Liver (tissue), 9 donors: ENCODE measurements around the gene SFMBT2. TPM values are rescaled to one million over a fixed set of nuclear protein-coding genes. Genes with fewer than 3 reads are reported as not detected.
A peak's percentile ranks its signal among the peaks of the same experiment; 100 is the strongest.

Experiments
- DNase-seq: peaks from one replicate; pipeline ENCODE4 v3.0.0-alpha.2; 2017; ENCODE audit warnings: low spot score
- H3K27ac ChIP-seq, 2 donors: one replicate each; pipeline ENCODE4 v1.7.0; 2013; ENCODE audit warnings: inconsistent platforms in 2 of 2, low read length in 2 of 2, control low read depth in 1 of 2, low read depth in 1 of 2, mild to moderate bottlenecking in 1 of 2
- H3K27me3 ChIP-seq, 4 donors: one replicate each; pipeline versions ENCODE4 v1.6.1 to v1.7.0; 2013; ENCODE audit warnings: low read length in 3 of 4, inconsistent platforms in 1 of 4, mild to moderate bottlenecking in 1 of 4, moderate library complexity in 1 of 4; ENCODE audit not compliant: control insufficient read depth in 4 of 4, insufficient read depth in 4 of 4
- H3K36me3 ChIP-seq, 4 donors: one replicate each; pipeline versions ENCODE4 v1.6.1 to v1.7.0; 2013; ENCODE audit warnings: low read length in 3 of 4, mild to moderate bottlenecking in 3 of 4, low read depth in 1 of 4, moderate library complexity in 1 of 4; ENCODE audit not compliant: control insufficient read depth in 4 of 4, insufficient read depth in 3 of 4
- H3K4me1 ChIP-seq, 4 donors: one replicate each; pipeline versions ENCODE4 v1.6.1 to v1.7.0; 2013; ENCODE audit warnings: low read length in 3 of 4, mild to moderate bottlenecking in 3 of 4, moderate library complexity in 1 of 4; ENCODE audit not compliant: control insufficient read depth in 4 of 4, insufficient read depth in 4 of 4
- H3K4me3 ChIP-seq, 3 donors: one replicate each; pipeline versions ENCODE4 v1.6.1 to v1.7.0; 2013; ENCODE audit warnings: low read length in 3 of 3, control low read depth in 1 of 3, low read depth in 1 of 3, mild to moderate bottlenecking in 1 of 3
- H3K9ac ChIP-seq, 2 donors: one replicate each; pipeline ENCODE4 v1.7.0; 2013; ENCODE audit warnings: low read length in 2 of 2, mild to moderate bottlenecking in 2 of 2, moderate library complexity in 2 of 2, control low read depth in 1 of 2, low read depth in 1 of 2
- H3K9me3 ChIP-seq, 4 donors: one replicate each; pipeline versions ENCODE4 v1.6.1 to v1.7.0; 2013; ENCODE audit warnings: low read length in 3 of 4; ENCODE audit not compliant: control insufficient read depth in 4 of 4
- CTCF ChIP-seq: fragments of 150-350 bp; IDR thresholded peaks from 2 replicates; pipeline ENCODE4 v1.5.1; 2017; ENCODE audit warnings: improper control_type of control experiment, low read depth, low read length; ENCODE audit not compliant: missing input control
- EGR1 ChIP-seq, 2 donors: IDR thresholded peaks; 2 replicates each; pipeline ENCODE4 v1.6.1; 2016 to 2018; ENCODE audit warnings: antibody characterized with exemption in 2 of 2, low read depth in 2 of 2
- FOXA1 ChIP-seq: IDR thresholded peaks from 2 replicates; pipeline ENCODE4 v1.6.1; 2016; ENCODE audit warnings: antibody characterized with exemption
- FOXA2 ChIP-seq: IDR thresholded peaks from 2 replicates; pipeline ENCODE4 v1.6.1; 2016; ENCODE audit warnings: antibody characterized with exemption
- GABPA ChIP-seq, 2 donors: IDR thresholded peaks in 1 of 2; conservative IDR thresholded peaks in 1 of 2; 2 replicates each; pipeline ENCODE4 v1.6.1; 2016; ENCODE audit warnings: antibody characterized with exemption in 2 of 2, mild to moderate bottlenecking in 1 of 2, moderate library complexity in 1 of 2
- HNF4A ChIP-seq, 2 donors: conservative IDR thresholded peaks; 2 replicates each; pipeline ENCODE4 v1.6.1; 2016; ENCODE audit warnings: antibody characterized with exemption in 2 of 2, mild to moderate bottlenecking in 2 of 2
- HNF4G ChIP-seq: IDR thresholded peaks from 2 replicates; pipeline ENCODE4 v1.6.1; 2016; ENCODE audit warnings: antibody characterized with exemption
- JUND ChIP-seq, 2 donors: IDR thresholded peaks; 2 replicates each; pipeline ENCODE4 v1.6.1; 2016; ENCODE audit warnings: antibody characterized with exemption in 2 of 2
- NR2F2 ChIP-seq: IDR thresholded peaks from 2 replicates; pipeline ENCODE4 v1.6.1; 2016; ENCODE audit warnings: antibody characterized with exemption
- RAD21 ChIP-seq, 2 donors: IDR thresholded peaks; 2 replicates each; pipeline ENCODE4 v1.6.1; 2016; ENCODE audit warnings: antibody characterized with exemption in 2 of 2, mild to moderate bottlenecking in 2 of 2
- SP1 ChIP-seq: IDR thresholded peaks from 2 replicates; pipeline ENCODE4 v1.6.1; 2018; ENCODE audit warnings: antibody characterized with exemption, mild to moderate bottlenecking
- TAF1 ChIP-seq: conservative IDR thresholded peaks from 2 replicates; pipeline ENCODE4 v1.6.1; 2016; ENCODE audit warnings: antibody characterized with exemption, mild to moderate bottlenecking
- YY1 ChIP-seq: IDR thresholded peaks from 2 replicates; pipeline ENCODE4 v1.6.1; 2016; ENCODE audit warnings: antibody characterized with exemption, mild to moderate bottlenecking
- ZBTB33 ChIP-seq: IDR thresholded peaks from 2 replicates; pipeline ENCODE4 v1.6.1; 2016; ENCODE audit warnings: antibody characterized with exemption
- WGBS: extraction: QIAGEN DNeasy Blood & Tissue Kit; methylation state at CpG from one replicate; pipeline ENCODE4 v1.1.7; 2013; 5-methylcytosine and 5-hydroxymethylcytosine counted together
- polyA plus RNA-seq, 2 donors: library from polyadenylated mRNA; stranded (reverse) in 1 of 2; unstranded in 1 of 2; fragments of 200-250 nt in 1 of 2; fragments of >200 nt in 1 of 2; fragmentation: Nextera tagmentation in 1 of 2; extraction: Ambion mirVana in 1 of 2; gene quantifications; one replicate each; pipeline versions ENCODE4 v1.2.1 to v1.2.3, GENCODE V29; 2013 to 2015
- total RNA-seq, 2 donors: library from RNA; depleted of rRNA; stranded (reverse); fragments of >200 nt; gene quantifications; one replicate each; pipeline ENCODE4 v1.2.3, GENCODE V29; 2014
- donor health status: healthy.
- donor health status: healthy.
- donor health status: healthy.
- donor health status: healthy.
- donor health status: healthy.

Gene SFMBT2
- total and polyA plus RNA-seq, 4 donors, result 0.46 to 2.8 (median 1.5) TPM

DNA sequence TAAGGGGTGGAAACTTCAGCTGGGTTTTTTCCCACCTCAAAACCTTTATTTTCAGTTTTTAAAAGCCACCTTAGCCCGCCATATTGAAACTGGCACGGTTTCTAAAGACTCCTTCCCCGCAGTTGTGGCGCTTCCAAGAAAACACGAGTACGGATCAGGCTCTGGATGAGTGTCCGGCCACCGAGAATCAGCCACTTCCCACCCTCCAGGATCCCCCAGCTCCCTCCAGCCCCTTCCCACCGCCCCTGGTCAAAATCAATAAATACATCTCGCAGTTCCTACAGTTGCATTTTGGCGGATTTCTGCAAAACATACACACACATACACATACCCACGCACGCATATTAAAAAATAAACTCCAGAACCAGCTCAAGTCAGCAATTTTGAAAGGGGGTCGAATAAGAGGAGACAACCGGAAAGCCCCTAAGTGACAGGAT lies 1.1 kb downstream of the SFMBT2 start:
- Histone ChIP-seq H3K9ac (no peak overlapping the region), H3K27me3 (peaks cover 0 to 8% (median under 1%) of the 10 kb centered on the region in 4 donors)

GRCh38 chr10:7409045-7409731 lies 1.6 kb downstream of the SFMBT2 start:
- H3K27ac ChIP-seq, result peak overlapping the region; percentile 21 to 69
- no peak overlapping the region for H3K9ac ChIP-seq
- H3K4me3 ChIP-seq, result peak overlapping the region in 2 of 3 donors; percentile 60 to 76
- no peaks in the 10 kb centered on the region for H3K36me3 ChIP-seq
- WGBS, result 2% methylated on average over 38 of the region's 38 CpGs
- DNase-seq, result no peak
- H3K4me1 ChIP-seq, result peaks cover 11 to 54% (median 34%) of the 10 kb centered on the region in 4 donors
- no peaks in the 10 kb centered on the region for H3K9me3 ChIP-seq
- TF ChIP-seq SP1 (no peak), HNF4A (conservative IDR thresholded peaks at IDR 0.05) (no peak), EGR1 (IDR thresholded peaks at IDR 0.05; ENCODE audit: low read depth in 2 of 2) (no peak), FOXA2 (no peak), GABPA (IDR thresholded peaks at IDR 0.05 in 1 of 2, conservative IDR thresholded peaks at IDR 0.05 in 1 of 2) (no peak), JUND (IDR thresholded peaks at IDR 0.05) (no peak), HNF4G (no peak), ZBTB33 (no peak)
- H3K27me3 ChIP-seq, result peaks cover 0 to 8% (median under 1%) of the 10 kb centered on the region in 4 donors

More for the DNA sequence above, 1.1 kb downstream of the SFMBT2 start:
- Histone ChIP-seq H3K36me3 (no peaks in the 10 kb centered on the region), H3K27ac (peak overlapping the region; percentile 21 to 69), H3K9me3 (no peaks in the 10 kb centered on the region), H3K4me1 (peaks cover 11 to 54% (median 34%) of the 10 kb centered on the region in 4 donors), H3K4me3 (peak overlapping the region; percentile 60 to 76 (median 69))
- WGBS, result 3% methylated on average over 15 of the region's 15 CpGs
- no peak for TF ChIP-seq YY1
- TF ChIP-seq NR2F2, result no peak
- no peak for TF ChIP-seq FOXA1
- TF ChIP-seq ZBTB33, result no peak
- TF ChIP-seq SP1, result no peak
- no peak for TF ChIP-seq HNF4G
- no peak for TF ChIP-seq TAF1
- DNase-seq, result no peak

DNA sequence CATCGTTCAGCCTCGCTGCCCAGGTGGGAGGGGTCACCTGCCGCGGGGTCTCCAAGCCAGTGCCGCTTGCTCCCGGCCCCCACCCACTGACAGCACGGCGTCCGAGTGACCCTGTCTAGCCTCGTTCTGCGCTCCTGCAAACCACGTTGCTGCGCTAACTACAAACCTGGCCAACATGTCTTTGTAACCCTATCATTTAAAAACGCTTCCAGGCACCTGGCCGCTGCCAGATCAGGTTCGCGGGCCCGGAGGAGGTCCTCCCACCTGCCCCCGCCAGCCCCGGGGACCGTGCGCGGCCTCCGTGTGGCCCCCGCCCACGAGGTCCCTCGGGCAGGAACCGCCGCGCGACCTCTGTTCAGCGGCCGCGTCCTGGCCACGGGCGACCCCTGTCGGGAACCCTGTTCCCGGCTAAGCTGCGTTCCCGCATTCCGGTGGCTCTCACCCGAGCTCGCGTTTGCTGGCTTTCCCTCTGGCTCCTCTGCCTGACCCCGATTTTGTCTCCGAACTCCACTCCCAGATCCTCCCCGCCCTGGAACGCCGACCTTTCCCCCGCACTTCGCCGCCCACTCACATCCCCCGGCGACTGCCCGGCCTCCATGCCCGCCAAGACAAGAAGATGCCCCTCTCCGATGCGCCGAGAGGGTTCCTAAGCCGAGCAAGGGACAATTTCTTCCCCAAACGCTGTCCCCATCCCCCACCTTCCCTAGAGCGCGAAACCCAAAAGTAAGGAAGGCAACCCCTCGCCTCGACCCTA lies 2.4 kb downstream of the SFMBT2 start:
- H3K4me1 ChIP-seq, result peaks cover 11 to 54% (median 34%) of the 10 kb centered on the region in 4 donors

More for the DNA sequence above, 2.4 kb downstream of the SFMBT2 start:
- no peaks in the 10 kb centered on the region for H3K9me3 ChIP-seq
- TF ChIP-seq RAD21 (IDR thresholded peaks at IDR 0.05) (peak; percentile 62 to 75), NR2F2 (no peak), EGR1 (IDR thresholded peaks at IDR 0.05; ENCODE audit: low read depth in 2 of 2) (no peak), CTCF (peak; percentile 34)
- peak overlapping the region; percentile 41 to 76 (median 74) for H3K4me3 ChIP-seq
- peaks cover 0 to 8% (median under 1%) of the 10 kb centered on the region in 4 donors for H3K27me3 ChIP-seq
- peak overlapping the region in 1 of 2 donors; percentile 36 for H3K9ac ChIP-seq
- H3K36me3 ChIP-seq, result no peaks in the 10 kb centered on the region
- peak; percentile 68 for DNase-seq
- H3K27ac ChIP-seq, result peak overlapping the region; percentile 55
- WGBS, result 3% methylated on average over 65 of the region's 65 CpGs
